ENCODE measurements around the gene AKAP6. TPM values are rescaled to one million over a fixed set of nuclear protein-coding genes. Genes with fewer than 3 reads are reported as not detected.

The AKAP6 gene
- total RNA-seq, 1 experiment from 2014 or later = 1.1 TPM

GRCh38 chr14:32618991-32619390 lies 289.9 kb downstream of the AKAP6 start:
- Mint-ChIP-seq H3K4me1 (no peaks in the 10 kb centered on the region), H3K27ac (no peak overlapping the region), H3K36me3 (ENCODE audit: insufficient read depth in 1 of 3, low read depth in 3 of 3) (no peaks in the 10 kb centered on the region; a peak in 1 of 7 replicates), H3K27me3 (ENCODE audit: low read depth) (no peaks in the 10 kb centered on the region), H3K4me3 (no peak overlapping the region), H3K9me3 (no peaks in the 10 kb centered on the region; a peak in 2 of 5 replicates)
- Histone ChIP-seq H3K4ac (ENCODE audit: low read depth, low read length) (no peak overlapping the region), H3T11ph (ENCODE audit: low read length) (no peak overlapping the region), H2BK5ac (ENCODE audit: insufficient read length, low read length) (no peak overlapping the region), H3K4me2 (ENCODE audit: insufficient read depth, insufficient read length, low read length) (no peak overlapping the region), H2AK5ac (ENCODE audit: insufficient read length, low read length) (no peak overlapping the region), H2BK15ac (ENCODE audit: low read depth, low read length) (no peak overlapping the region), H4K20me1 (ENCODE audit: control insufficient read depth, insufficient read depth, insufficient read length) (no peaks in the 10 kb centered on the region), H4K5ac (ENCODE audit: insufficient read length, low read depth, low read length) (no peak overlapping the region), H4K8ac (replicated peaks; ENCODE audit: insufficient read length, low read depth, low read length) (no peak overlapping the region), H3K79me2 (ENCODE audit: insufficient read depth, low read length) (no peaks in the 10 kb centered on the region), H2BK12ac (ENCODE audit: insufficient read length, low read depth, low read length) (no peak overlapping the region), H3K23ac (ENCODE audit: insufficient read length, low read depth, low read length) (no peak overlapping the region), H3K9me3 (ENCODE audit: control insufficient read depth, low read depth, low read length) (no peaks in the 10 kb centered on the region), H3K27me3 (ENCODE audit: insufficient read depth, low read length) (no peaks in the 10 kb centered on the region), H3K56ac (ENCODE audit: insufficient read length, low read depth, low read length) (no peak overlapping the region), H2AFZ (ENCODE audit: low read length) (no peak overlapping the region), H3K18ac (ENCODE audit: insufficient read length, low read depth, low read length) (no peak overlapping the region), H4K91ac (ENCODE audit: insufficient read length, low read depth, low read length) (no peak overlapping the region), H3K27ac (ENCODE audit: insufficient read length, low read depth, low read length) (no peak overlapping the region), H3K79me1 (ENCODE audit: insufficient read depth, low read depth, low read length, poor library complexity, severe bottlenecking) (no peaks in the 10 kb centered on the region), H2BK20ac (ENCODE audit: low read depth, low read length, poor library complexity, severe bottlenecking) (no peak overlapping the region), H3K23me2 (ENCODE audit: insufficient read length, low read depth, low read length, poor library complexity, severe bottlenecking) (no peaks in the 10 kb centered on the region), H3K4me1 (ENCODE audit: insufficient read depth, low read length) (no peaks in the 10 kb centered on the region), H3K14ac (ENCODE audit: insufficient read depth, low read length) (no peak overlapping the region), H2BK120ac (ENCODE audit: low read depth, low read length, poor library complexity, severe bottlenecking) (no peak overlapping the region), H3K9ac (ENCODE audit: extremely low read depth, insufficient read length, low read length) (no peak overlapping the region)
- TF ChIP-seq CTCF (conservative IDR thresholded peaks at IDR 0.05) = no peak
- DNase-seq = no peak
- whole genome bisulfite sequencing (ENCODE audit: extremely low coverage, insufficient read length, low lambda C conversion rate) = no CpG with 5 or more reads among the region's 3 CpGs

Measured in H9 (cell line).